ENCODE results near the gene TTC28.

The TTC28 gene

DNA sequence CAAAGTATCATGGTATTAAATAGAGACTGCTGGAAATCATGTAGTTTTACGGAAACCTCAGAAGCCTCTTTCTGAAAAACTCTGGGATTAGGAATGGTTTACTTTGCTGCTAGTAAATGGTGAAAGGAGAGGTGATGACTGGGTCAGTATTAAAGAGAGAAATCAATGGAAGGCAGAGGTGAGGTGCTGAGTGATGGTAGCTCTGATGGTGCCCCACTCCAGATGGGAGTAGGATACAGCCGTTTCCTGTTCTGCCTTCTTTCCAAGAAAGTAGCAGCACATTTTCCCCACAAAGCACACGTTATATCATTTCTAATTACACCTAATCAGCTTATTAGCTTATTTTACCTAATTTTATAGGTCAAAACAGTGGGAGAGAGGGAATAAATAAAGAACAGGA, 493.0 kb downstream of the TTC28 start:
- Histone ChIP-seq H3K27me3 (ENCODE audit: low read depth, low read length) (no peaks in the 10 kb centered on the region), H3K9me3 (ENCODE audit: control insufficient read depth in 1 of 2, low read length in 2 of 2) (no peaks in the 10 kb centered on the region), H3K27ac (ENCODE audit: low read length) (no peak overlapping the region), H3K4me3 (ENCODE audit: low read depth in 1 of 2, low read length in 2 of 2) (no peak overlapping the region), H3K36me3 (ENCODE audit: control insufficient read depth in 1 of 2, insufficient read depth in 2 of 2, low read length in 2 of 2) (no peaks in the 10 kb centered on the region), H3K4me1 (ENCODE audit: control insufficient read depth in 1 of 2, insufficient read depth in 2 of 2, low read length in 2 of 2) (peaks cover 2 to 3% of the 10 kb centered on the region in 2 donors)

DNA sequence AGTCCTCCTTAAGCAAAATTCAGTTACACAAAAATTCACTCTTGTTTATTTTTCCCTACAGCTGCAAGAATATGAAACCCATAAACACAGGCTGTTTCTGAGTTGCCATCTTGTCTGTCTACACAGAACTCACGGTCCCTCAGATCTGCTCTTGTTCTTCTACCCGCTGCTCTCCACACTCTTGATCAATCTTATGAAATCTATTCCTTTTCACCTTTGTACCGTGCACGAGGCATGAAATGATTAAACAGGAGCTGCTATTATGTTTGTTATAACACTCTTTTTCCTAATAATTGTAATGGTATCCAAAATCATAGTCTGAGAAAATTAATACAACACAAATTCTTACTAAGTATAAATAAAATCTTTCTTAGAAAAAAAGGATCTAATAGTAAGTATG, 494.5 kb downstream of the TTC28 start:
- Histone ChIP-seq H3K4me3 (ENCODE audit: low read depth in 1 of 2, low read length in 2 of 2) (no peak overlapping the region), H3K36me3 (ENCODE audit: control insufficient read depth in 1 of 2, insufficient read depth in 2 of 2, low read length in 2 of 2) (no peaks in the 10 kb centered on the region), H3K4me1 (ENCODE audit: control insufficient read depth in 1 of 2, insufficient read depth in 2 of 2, low read length in 2 of 2) (peaks cover 5 to 8% of the 10 kb centered on the region in 2 donors), H3K9me3 (ENCODE audit: control insufficient read depth in 1 of 2, low read length in 2 of 2) (no peaks in the 10 kb centered on the region), H3K27ac (ENCODE audit: low read length) (no peak overlapping the region), H3K27me3 (ENCODE audit: low read depth, low read length) (no peaks in the 10 kb centered on the region)

DNA sequence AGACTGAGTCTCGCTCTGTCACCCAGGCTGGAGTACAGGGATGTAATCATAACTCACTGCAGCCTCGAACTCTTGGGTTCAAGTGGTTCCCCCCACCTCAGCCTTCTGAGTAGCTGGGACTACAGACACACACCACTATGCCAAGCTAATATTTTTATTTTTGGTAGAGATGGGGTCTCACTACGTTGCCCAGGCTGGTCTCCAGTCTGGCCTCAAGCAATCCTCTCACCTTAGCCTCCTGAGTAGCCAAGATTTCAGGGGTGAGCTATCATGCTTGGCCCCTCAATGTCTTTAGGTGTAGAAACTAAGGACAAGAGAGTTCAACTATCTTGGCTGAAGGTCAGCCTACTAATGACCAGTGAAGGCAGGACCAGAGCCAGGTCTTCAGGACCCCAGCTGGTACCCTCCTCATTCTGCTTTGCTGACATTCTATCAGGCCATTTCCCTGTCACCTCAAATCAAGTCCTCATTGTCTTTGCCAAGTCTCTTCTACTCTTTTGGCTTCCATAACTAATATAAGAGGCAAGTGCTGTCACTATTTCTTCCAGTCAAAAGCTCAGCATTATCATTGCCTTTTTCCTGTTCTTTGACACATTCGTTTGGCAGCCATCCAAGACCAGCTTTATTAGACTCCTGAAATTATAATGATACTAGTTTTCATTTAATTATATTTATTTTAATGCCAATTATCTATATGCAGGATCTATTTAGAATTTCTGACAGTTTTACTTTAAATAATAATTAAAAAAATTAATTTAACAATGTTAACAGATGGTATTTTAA, 496.4 kb downstream of the TTC28 start:
- Histone ChIP-seq H3K27me3 (ENCODE audit: low read depth, low read length) (no peaks in the 10 kb centered on the region), H3K36me3 (ENCODE audit: control insufficient read depth in 1 of 2, insufficient read depth in 2 of 2, low read length in 2 of 2) (no peaks in the 10 kb centered on the region), H3K4me3 (ENCODE audit: low read depth in 1 of 2, low read length in 2 of 2) (no peak overlapping the region), H3K27ac (ENCODE audit: low read length) (no peak overlapping the region), H3K4me1 (ENCODE audit: control insufficient read depth in 1 of 2, insufficient read depth in 2 of 2, low read length in 2 of 2) (peaks cover 5 to 8% of the 10 kb centered on the region in 2 donors), H3K9me3 (ENCODE audit: control insufficient read depth in 1 of 2, low read length in 2 of 2) (no peaks in the 10 kb centered on the region)

DNA sequence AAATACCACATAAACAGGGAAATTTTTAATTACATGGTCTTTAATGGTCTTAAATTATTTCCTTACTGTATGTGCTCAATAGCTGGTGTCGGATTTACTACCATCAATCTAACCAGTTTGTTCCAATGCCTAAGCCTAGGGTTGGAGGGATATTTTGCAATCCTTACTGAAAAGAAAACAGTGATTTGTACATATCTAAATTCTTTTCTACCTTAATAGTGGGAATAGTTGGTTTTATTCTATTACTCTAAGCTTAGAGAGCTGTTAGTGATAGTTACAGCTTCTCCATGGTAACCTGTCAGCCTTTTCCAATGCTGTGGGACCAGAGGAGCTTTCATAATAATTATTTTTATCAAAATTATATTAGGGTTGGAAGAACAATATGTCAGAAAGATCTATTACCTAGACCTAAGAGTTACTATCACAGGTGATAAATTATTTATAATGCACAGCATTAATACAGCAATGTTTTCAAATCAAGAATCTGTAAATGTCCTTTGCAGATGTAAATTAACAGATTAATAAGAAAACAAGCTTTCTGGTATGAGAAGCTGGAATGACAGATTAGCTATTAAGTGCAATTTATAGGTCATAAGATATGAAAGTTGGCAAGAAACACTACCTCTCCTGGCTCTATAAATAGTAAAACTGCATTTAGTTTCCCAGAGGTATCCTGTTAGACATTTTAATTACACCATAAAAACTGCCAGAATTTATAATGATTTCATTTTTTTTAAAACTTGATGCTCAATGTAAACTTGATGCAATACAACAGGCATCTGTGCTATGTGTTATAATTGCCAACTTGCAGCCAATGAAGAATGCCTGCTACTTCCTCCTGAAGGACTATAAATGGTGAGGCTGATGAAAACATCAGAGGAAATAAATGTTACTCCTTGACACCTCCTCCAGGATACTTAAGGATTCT, 498.6 kb downstream of the TTC28 start:
- H3K27ac ChIP-seq (ENCODE audit: low read length), result no peak overlapping the region
- H3K9me3 ChIP-seq (ENCODE audit: control insufficient read depth in 1 of 2, low read length in 2 of 2), result no peaks in the 10 kb centered on the region
- H3K36me3 ChIP-seq (ENCODE audit: control insufficient read depth in 1 of 2, insufficient read depth in 2 of 2, low read length in 2 of 2), result no peaks in the 10 kb centered on the region
- peaks cover 5 to 8% of the 10 kb centered on the region in 2 donors for H3K4me1 ChIP-seq (ENCODE audit: control insufficient read depth in 1 of 2, insufficient read depth in 2 of 2, low read length in 2 of 2)
- no peak overlapping the region for H3K4me3 ChIP-seq (ENCODE audit: low read depth in 1 of 2, low read length in 2 of 2)
- H3K27me3 ChIP-seq (ENCODE audit: low read depth, low read length), result no peaks in the 10 kb centered on the region

DNA sequence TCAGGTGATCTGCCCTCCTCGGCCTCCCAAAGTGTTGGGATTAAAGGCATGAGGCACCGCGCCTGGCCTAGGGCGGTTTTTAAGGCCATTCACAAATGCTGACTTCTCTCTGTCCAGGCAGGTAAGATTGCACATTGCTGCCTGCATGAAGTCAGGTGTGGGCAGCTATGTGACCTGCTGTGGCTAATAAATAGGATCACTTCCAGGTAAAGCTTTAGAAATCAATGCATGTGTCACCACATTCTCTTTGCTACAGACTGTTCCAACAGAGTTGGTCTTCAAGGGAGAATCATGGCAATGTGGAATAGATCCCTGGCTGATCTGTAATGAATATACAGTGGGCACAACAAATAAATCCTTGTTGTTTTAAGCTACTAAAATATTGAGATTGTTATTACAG, 500.2 kb downstream of the TTC28 start:
- no peak overlapping the region for H3K27ac ChIP-seq (ENCODE audit: low read length)
- H3K9me3 ChIP-seq (ENCODE audit: control insufficient read depth in 1 of 2, low read length in 2 of 2), result no peaks in the 10 kb centered on the region
- no peaks in the 10 kb centered on the region for H3K27me3 ChIP-seq (ENCODE audit: low read depth, low read length)

DNA sequence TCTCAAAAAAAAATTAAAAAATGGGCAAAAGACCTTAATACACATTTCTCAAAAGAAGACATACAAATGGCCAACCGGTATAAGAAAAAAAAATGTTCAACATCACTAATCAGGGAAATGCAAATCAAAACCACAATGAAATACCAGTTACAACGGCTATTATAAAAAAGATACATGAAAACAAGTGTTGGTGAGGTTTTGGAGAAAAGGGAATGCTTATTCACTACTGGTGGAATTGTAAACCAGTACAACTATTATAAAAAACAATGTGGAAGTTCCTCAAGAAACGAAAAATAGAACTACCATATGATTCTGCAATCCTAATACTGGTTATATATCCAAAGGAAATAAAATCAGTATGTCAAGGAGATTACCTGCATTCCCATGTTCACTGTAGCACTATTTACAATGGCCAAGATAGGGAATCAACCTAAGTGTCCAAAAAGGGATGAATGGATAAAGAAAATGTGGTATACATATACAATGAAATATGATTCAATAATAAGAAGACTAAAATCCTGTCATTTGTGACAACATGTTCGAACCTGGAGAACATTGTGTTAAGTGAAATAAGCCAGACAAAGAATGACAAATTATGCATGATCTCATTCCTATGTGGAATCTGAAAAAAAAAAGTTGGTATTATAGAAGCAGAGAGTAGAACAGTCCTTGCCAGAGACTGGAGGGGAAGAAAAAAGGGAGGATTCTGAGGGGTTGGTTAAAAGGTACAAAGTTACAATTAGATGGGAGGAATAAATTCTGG, 503.7 kb downstream of the TTC28 start:
- Histone ChIP-seq H3K9me3 (ENCODE audit: control insufficient read depth in 1 of 2, low read length in 2 of 2) (no peaks in the 10 kb centered on the region), H3K27ac (ENCODE audit: low read length) (no peak overlapping the region), H3K4me3 (ENCODE audit: low read depth in 1 of 2, low read length in 2 of 2) (no peak overlapping the region), H3K27me3 (ENCODE audit: low read depth, low read length) (no peaks in the 10 kb centered on the region), H3K4me1 (ENCODE audit: control insufficient read depth in 1 of 2, insufficient read depth in 2 of 2, low read length in 2 of 2) (peaks cover 0 to 17% of the 10 kb centered on the region in 2 donors), H3K36me3 (ENCODE audit: control insufficient read depth in 1 of 2, insufficient read depth in 2 of 2, low read length in 2 of 2) (no peaks in the 10 kb centered on the region)

More for the DNA sequence above, 500.2 kb downstream of the TTC28 start:
- H3K4me3 ChIP-seq (ENCODE audit: low read depth in 1 of 2, low read length in 2 of 2), result no peak overlapping the region
- H3K36me3 ChIP-seq (ENCODE audit: control insufficient read depth in 1 of 2, insufficient read depth in 2 of 2, low read length in 2 of 2), result no peaks in the 10 kb centered on the region
- peaks cover 5 to 8% of the 10 kb centered on the region in 2 donors for H3K4me1 ChIP-seq (ENCODE audit: control insufficient read depth in 1 of 2, insufficient read depth in 2 of 2, low read length in 2 of 2)

DNA sequence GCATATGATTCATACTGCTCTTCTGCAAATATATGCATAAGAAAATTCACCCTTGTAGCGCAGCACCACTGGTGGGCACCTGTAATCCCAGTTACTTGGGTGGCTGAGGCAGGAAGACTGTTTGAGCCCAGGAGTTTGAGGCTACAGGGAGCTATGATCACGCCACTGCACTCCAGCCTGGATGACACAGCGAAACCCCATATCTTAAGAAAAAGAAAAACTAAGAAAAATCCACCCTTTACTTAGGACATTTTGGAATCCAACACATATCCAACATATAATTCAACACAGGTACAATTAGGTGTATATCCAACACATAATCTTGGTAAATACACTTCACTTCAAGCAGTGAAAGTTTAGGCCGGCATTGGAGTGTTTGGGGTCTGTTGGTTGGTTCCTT, 505.1 kb downstream of the TTC28 start:
- H3K4me3 ChIP-seq (ENCODE audit: low read depth in 1 of 2, low read length in 2 of 2), result no peak overlapping the region
- no peaks in the 10 kb centered on the region for H3K27me3 ChIP-seq (ENCODE audit: low read depth, low read length)
- H3K36me3 ChIP-seq (ENCODE audit: control insufficient read depth in 1 of 2, insufficient read depth in 2 of 2, low read length in 2 of 2), result no peaks in the 10 kb centered on the region
- H3K27ac ChIP-seq (ENCODE audit: low read length), result no peak overlapping the region
- H3K4me1 ChIP-seq (ENCODE audit: control insufficient read depth in 1 of 2, insufficient read depth in 2 of 2, low read length in 2 of 2), result peaks cover 0 to 19% of the 10 kb centered on the region in 2 donors
- H3K9me3 ChIP-seq (ENCODE audit: control insufficient read depth in 1 of 2, low read length in 2 of 2), result no peaks in the 10 kb centered on the region

DNA sequence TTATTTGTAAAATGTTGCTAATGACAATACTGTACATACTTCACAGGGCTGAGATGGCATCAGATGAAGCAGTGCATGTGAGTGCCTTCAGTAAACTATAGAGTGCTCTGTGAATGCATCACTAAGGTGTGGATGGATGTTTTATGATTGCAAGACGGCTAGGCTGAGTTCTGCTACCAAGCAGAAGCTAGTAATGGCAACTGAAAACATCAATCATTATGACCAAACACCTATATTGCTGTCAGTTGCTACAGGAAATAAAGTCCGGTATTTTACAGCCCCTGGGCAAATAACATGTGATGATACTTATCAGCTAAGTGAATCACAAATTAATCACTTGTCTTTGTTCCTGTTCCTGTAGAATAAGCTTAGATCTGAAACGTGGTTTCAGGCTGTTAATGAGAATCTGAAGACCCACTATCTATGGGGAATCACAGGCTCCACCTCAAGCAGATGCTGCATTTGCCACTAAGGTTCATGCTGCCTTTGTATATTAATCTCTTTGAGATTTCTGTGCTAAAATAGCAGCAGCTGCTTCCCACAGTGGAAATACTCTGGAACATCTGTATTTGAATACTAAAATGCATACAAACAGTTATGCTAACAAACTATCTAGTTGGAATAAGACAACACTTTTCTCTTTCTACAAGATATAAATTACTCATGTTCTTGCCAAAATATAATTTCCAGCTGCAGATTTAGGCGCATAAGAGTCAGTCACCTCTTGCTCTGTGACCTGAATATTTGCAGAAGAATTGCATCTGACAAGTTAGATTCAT, 506.6 kb downstream of the TTC28 start:
- H3K4me1 ChIP-seq (ENCODE audit: control insufficient read depth in 1 of 2, insufficient read depth in 2 of 2, low read length in 2 of 2), result peaks cover 0 to 19% of the 10 kb centered on the region in 2 donors
- no peaks in the 10 kb centered on the region for H3K36me3 ChIP-seq (ENCODE audit: control insufficient read depth in 1 of 2, insufficient read depth in 2 of 2, low read length in 2 of 2)
- no peaks in the 10 kb centered on the region for H3K27me3 ChIP-seq (ENCODE audit: low read depth, low read length)
- no peak overlapping the region for H3K4me3 ChIP-seq (ENCODE audit: low read depth in 1 of 2, low read length in 2 of 2)
- no peaks in the 10 kb centered on the region for H3K9me3 ChIP-seq (ENCODE audit: control insufficient read depth in 1 of 2, low read length in 2 of 2)
- no peak overlapping the region for H3K27ac ChIP-seq (ENCODE audit: low read length)

DNA sequence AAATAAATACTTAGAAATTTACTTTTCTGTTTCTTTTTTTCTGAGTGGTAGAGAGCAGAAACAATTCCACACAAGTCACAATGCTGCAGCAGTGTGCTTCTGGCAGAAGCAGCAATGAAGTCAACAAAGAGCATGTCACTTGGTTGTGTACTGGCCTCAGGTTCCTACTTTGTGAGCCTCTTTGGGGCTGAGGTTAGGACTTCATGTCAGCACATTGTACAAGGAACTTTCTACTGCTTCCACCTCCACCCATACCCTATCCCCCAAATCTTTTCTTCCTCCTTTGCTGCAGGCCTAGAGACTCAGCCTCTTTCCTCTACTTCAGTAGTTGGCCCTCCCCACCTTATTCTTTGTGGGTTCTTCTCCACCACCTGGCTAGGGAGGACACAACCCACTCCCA, 507.9 kb downstream of the TTC28 start:
- no peaks in the 10 kb centered on the region for H3K9me3 ChIP-seq (ENCODE audit: control insufficient read depth in 1 of 2, low read length in 2 of 2)
- H3K27ac ChIP-seq (ENCODE audit: low read length), result no peak overlapping the region
- H3K36me3 ChIP-seq (ENCODE audit: control insufficient read depth in 1 of 2, insufficient read depth in 2 of 2, low read length in 2 of 2), result no peaks in the 10 kb centered on the region
- no peaks in the 10 kb centered on the region for H3K27me3 ChIP-seq (ENCODE audit: low read depth, low read length)
- H3K4me3 ChIP-seq (ENCODE audit: low read depth in 1 of 2, low read length in 2 of 2), result no peak overlapping the region
- H3K4me1 ChIP-seq (ENCODE audit: control insufficient read depth in 1 of 2, insufficient read depth in 2 of 2, low read length in 2 of 2), result peaks cover 0 to 19% of the 10 kb centered on the region in 2 donors

DNA sequence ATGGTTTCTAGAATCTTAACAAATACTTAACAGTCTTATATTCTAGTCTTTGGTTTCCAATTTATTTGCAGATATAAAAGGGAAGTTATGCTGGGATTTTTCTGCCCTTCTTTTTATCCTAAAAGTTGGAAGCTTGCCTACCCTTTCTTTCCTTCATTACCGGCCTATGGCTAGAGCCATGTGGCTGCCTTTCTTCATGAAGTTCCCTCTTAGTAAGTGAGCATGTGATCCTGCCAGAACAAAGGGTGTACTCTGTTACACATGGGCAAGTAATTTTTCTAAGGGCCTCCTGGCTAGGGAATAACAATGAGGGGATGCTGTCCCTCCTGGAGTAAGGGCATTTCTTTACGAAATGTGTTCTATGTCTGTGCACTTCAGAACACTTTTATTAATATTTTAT, 508.5 kb downstream of the TTC28 start:
- no peaks in the 10 kb centered on the region for H3K9me3 ChIP-seq (ENCODE audit: control insufficient read depth in 1 of 2, low read length in 2 of 2)
- no peaks in the 10 kb centered on the region for H3K36me3 ChIP-seq (ENCODE audit: control insufficient read depth in 1 of 2, insufficient read depth in 2 of 2, low read length in 2 of 2)
- no peak overlapping the region for H3K27ac ChIP-seq (ENCODE audit: low read length)
- peaks cover 0 to 19% of the 10 kb centered on the region in 2 donors for H3K4me1 ChIP-seq (ENCODE audit: control insufficient read depth in 1 of 2, insufficient read depth in 2 of 2, low read length in 2 of 2)
- H3K27me3 ChIP-seq (ENCODE audit: low read depth, low read length), result no peaks in the 10 kb centered on the region
- H3K4me3 ChIP-seq (ENCODE audit: low read depth in 1 of 2, low read length in 2 of 2), result no peak overlapping the region

Data from muscle layer of duodenum (tissue), 2 donors.